GM21526 (cell line): Measurements from ENCODE around the gene ARRDC2.
"Not testable (repeated sequence)": the region's sequence is repeated elsewhere in the genome, so short reads cannot be mapped to it uniquely, and the experiment has no call there.

ENCODE experiments used
- ATAC-seq: cut with Tn5 transposase; IDR thresholded peaks from one replicate; pipeline ENCODE4 v1.9.1; 2021; ENCODE audit warnings: moderate library complexity; ENCODE audit not compliant: unreplicated experiment, low FRiP score

Gene ARRDC2

GRCh38 chr19:18007917-18008673 lies at the start of gene ARRDC2:
Gene ARRDC2 (plus strand): TSS chr19:18008170. CDS start chr19:18008311, 141 bp downstream.
- no peak for ATAC-seq

GRCh38 chr19:17963936-17964691 lies 43.9 kb upstream of the ARRDC2 start:
- ATAC-seq = no peak

- no peak for ATAC-seq
These were observed 42.4 kb upstream of the ARRDC2 start for GRCh38 chr19:17965370-17966128.

- no peak for ATAC-seq
These were observed 41.9 kb upstream of the ARRDC2 start for GRCh38 chr19:17966129-17966483.

- ATAC-seq = no peak
These were observed 41.3 kb upstream of the ARRDC2 start, which contains the start of gene KCNN1 for GRCh38 chr19:17966550-17967256. Gene KCNN1 (plus strand): TSS chr19:17967107. CDS start chr19:17973889, 6,782 bp downstream.

- no peak for ATAC-seq
These were observed 40.5 kb upstream of the ARRDC2 start for GRCh38 chr19:17967257-17968051.

- ATAC-seq = no peak
These were observed 39.6 kb upstream of the ARRDC2 start for GRCh38 chr19:17968362-17968761.

- no peak for ATAC-seq
These were observed 38.7 kb upstream of the ARRDC2 start for GRCh38 chr19:17969096-17969792.

GRCh38 chr19:17972230-17972629 lies 35.7 kb upstream of the ARRDC2 start:
- ATAC-seq = no peak

- ATAC-seq = no peak
These were observed 34.2 kb upstream of the ARRDC2 start for GRCh38 chr19:17973759-17974158.

GRCh38 chr19:17974551-17974950 lies 33.4 kb upstream of the ARRDC2 start:
- ATAC-seq = no peak

GRCh38 chr19:17975032-17975431 lies 32.9 kb upstream of the ARRDC2 start:
- no peak for ATAC-seq

GRCh38 chr19:17977021-17977420 lies 30.9 kb upstream of the ARRDC2 start:
- ATAC-seq = no peak

- ATAC-seq = no peak
These were observed 30.5 kb upstream of the ARRDC2 start for GRCh38 chr19:17977488-17977887.

- no peak for ATAC-seq
These were observed 26.4 kb upstream of the ARRDC2 start for GRCh38 chr19:17981611-17982010.

- no peak for ATAC-seq
These were observed 25.5 kb upstream of the ARRDC2 start for GRCh38 chr19:17982430-17982829.

- no peak for ATAC-seq
These were observed 22.7 kb upstream of the ARRDC2 start for GRCh38 chr19:17985037-17985818.

- ATAC-seq = not testable (repeated sequence)
These were observed 21.4 kb upstream of the ARRDC2 start for GRCh38 chr19:17986569-17986968.
